NCI-H748 (cell line): ENCODE measurements around the gene INPP5A.
A peak's percentile ranks its signal among the peaks of the same experiment; 100 is the strongest.

Source experiments
- DNase-seq: peaks from one replicate; lab custom pipeline; 2025; ENCODE audit not compliant: unreplicated experiment; lab: John Stamatoyannopoulos, UW

Gene INPP5A

GRCh38 chr10:132642732-132643008, 105.1 kb downstream of the INPP5A start:
- DNase-seq: peak; percentile 86

DNA sequence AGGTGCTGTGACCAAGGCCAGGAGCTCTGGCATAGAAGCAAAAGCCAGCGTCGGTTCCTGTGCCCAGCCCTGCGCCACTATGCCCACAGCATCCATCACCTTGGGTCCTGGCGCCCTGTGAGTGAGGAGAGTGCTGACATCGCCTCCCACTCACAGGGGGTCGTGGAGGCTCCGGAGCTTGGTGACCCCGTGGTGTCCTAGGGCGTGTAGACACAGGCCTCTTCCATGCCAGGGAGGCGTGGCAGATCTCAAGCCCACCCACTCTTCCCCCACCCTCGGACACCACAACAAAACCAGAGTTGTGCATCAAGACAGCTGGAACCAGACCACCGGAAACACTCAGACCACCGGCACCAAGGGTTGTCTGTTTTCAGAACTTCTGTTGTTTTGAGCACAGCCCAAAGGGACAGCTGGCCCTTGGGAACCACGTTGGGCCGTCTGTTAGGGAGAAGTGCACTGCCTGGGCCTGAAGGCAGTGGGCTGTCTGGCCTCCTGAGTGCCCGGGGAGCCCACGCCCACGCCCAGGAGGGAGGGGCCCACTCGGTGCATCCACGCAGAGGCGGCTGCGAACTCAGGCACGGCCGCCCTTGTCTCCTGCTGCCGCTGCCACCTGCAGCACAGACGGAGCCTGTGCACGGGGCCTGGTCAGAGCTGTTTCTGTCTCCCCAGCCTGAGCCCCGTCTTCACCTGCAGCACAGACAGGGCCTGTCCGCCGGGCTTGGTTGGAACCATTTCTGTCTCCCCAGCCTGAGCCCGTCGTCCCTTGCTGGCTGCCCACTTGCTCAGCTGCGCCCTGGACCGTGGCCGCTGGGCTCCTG, 106.3 kb downstream of the INPP5A start:
- peak; percentile 6 for DNase-seq

GRCh38 chr10:132644527-132645246, 107.1 kb downstream of the INPP5A start:
- no peak for DNase-seq

- no peak for DNase-seq
These were observed 107.6 kb downstream of the INPP5A start for GRCh38 chr10:132645247-132645530.

DNA sequence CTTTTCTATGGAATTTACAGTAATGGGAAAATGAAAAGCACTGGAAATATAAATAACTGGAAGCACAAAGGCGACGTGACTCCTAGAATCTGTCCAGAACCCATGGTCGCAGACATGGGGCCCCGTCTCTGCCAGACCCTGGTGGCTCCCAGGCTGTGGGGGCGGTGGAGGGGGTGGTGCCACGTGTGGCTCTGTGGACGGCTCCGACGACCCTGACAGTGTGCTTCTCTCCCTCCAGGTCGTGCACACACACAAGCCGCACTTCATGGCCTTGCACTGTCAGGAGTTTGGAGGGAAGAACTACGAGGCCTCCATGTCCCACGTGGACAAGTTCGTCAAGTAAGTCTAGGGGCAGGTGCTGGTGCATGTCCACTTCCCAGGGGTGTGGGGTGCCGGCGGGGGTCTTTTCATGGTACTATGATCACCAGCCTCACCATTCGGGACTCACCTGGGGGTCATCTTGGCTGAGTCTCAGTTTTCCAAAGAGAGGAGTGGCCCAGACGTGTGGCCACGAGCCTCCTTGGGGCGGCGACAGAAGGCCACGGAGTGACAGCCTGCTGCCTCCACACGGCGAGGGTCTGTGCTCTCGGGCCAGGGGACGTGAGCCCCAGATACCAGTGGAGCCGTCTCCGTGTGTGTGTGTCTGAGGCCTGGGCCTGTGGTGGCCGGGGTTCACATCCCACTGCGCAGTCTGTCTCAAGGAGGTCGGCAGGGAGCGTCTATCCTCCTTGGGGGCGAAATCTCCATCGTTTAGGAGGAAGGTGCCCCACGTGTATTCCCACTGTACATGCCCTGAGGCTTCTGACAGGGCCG, 108.2 kb downstream of the INPP5A start:
- no peak for DNase-seq

GRCh38 chr10:132646443-132647097, 109.0 kb downstream of the INPP5A start:
- DNase-seq: no peak

DNA sequence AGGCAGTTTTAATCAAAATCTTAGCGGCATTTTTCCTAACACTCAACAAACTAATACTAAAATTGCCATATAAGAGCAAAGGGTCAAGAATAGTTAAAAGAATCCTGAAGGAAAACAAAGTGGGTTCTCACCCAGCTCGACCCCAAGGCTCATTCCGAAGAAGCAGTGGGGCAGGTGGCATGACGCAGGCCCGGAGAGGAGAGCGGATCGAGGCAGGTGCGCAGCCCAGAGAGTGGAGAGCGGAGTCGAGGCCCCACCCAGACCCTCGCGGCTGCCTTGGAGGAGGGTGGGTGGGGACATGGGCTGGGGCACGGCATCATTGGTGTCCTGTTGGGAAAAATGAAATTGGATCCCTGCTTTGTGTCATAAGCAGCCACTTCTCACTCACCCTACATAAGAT, 109.8 kb downstream of the INPP5A start:
- peak; percentile 76 for DNase-seq

- DNase-seq: no peak
These were observed 110.7 kb downstream of the INPP5A start for GRCh38 chr10:132648072-132648850.

- no peak for DNase-seq
These were observed 111.4 kb downstream of the INPP5A start for GRCh38 chr10:132648851-132649528.

DNA sequence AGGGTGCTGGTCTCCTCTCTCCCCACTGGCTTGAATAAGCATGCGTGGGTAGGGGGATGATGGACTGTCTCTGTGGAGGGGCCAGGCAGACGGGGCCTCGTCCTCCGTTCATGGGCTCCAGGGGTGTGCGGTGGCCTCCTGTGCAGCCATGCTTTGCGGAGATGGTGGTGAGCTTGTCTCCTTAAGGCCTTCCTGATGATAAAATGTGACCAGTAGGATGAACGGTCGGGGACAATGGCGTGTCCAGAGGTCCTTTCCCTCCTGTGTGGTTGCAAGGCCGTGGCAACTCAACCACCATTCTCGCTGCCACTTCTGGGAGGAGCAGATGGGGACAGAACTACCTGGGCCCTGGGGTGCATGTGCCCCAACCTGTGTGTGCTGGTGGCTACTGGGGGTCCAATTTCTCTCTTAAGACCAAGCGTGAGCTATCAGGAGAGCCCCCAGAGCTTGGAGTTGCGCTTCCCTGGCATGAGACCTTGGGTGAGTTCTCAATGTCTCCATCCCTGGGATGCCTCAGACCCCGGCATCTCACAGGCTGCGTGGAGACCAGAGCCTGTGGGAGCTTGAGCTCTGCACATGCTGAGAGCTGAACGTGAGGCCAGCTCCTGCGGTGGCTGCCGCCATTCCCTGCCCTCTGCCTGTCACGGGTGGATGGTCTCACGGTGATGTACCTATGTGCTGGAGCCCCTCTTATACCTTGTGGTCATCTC, 112.2 kb downstream of the INPP5A start:
- DNase-seq: no peak

GRCh38 chr10:132650611-132651250, 113.1 kb downstream of the INPP5A start:
- no peak for DNase-seq

DNA sequence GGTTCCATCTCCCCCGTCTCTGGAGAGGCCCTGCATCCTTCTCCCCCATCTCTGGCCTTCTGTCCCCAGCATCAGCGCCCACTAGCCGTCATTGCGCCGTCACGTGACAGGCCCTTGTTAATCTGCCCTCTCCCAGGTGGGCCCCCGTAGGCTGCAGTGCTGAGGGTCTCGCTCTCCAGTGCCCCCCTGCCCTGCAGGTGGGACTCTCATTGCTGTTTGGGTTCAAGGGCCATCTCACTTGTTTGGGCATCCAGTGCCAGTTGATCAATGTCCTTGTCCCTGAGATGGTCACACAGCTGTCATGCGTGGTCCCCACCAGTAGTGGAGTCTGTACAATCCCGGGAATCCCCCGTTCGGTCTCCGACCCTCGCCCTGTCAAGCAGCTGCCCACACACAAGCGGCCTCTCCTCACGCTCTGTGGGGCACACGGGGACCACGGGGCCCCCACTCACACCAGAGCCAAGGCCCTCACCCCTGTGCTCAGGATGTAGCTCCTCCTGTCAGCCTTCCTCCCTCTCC, 114.0 kb downstream of the INPP5A start:
- no peak for DNase-seq

GRCh38 chr10:132652446-132652845, 114.9 kb downstream of the INPP5A start:
- no peak for DNase-seq

DNA sequence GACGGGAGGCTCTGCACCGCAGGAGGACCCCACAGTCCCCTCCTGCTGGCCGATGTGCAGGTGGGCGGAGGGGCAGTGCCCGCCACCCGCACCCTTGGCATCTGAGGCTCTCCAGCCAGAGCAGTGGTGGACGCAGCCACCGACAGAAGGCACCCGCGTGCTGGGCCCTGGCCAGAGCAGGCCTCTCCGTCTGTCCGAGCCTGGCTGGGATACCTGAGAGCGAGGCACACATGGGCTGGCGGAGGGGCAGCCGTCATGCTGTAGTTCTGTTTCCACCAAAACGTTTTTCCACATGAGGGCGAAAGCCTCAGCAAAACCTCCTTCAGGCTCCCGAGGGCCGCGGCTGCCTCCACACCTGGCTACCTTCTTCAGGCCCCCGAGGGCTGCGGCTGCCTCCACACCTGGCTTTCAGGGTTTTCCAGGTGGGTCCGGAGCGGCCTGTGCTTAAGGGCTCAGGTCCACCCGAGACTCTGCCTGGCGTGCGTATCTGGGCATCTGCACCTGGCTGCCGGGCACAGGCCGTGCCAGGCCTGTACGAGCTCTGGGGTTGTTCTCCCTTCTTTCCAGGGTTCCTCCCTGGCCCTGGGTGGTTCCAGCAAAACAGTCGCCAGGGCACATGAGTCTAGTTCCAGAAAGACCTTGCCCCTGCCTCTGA, 115.5 kb downstream of the INPP5A start:
- DNase-seq: no peak

DNA sequence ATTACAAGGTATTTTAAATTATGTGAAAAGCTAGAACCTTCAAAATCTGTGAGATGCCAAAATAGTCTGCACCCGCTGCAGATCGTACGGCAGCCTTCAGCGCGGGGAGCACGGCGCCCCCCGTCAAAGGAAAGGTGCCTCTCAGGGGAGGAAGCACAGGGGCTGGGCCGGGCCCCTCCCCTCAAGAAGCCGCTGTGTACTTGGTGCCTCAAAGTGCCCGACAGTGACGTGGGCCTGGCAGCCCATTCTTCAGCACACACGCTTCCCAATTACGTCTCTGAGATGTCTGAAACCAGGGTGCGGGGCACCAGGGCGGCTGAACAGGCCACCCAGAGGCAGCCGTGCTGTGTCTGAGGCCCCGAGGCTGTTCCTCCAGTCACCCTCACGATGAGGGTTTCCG, 116.1 kb downstream of the INPP5A start:
- no peak for DNase-seq

DNA sequence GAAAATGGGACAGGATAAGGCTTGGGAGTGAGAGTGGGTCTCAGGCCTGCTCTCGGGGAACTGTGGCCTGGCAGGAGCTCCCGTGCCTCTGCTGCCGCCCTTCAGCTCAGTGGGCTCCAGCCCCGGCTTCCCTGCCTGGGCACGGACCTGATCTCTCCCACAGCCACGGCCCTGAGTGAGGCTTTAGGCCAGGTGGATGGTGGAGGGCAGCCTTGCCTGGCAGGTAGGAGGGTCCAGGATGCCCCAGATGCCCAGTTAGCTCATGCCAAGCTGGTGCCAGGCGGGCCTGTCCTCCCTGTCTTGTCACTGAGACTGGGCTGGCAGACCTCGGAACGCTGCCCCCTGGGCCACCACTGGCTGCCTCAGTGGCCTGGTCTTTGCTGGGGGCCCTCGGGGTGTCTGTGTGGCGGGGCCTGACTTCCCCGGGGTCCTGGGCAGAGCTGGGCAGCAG, 116.6 kb downstream of the INPP5A start:
- no peak for DNase-seq

DNA sequence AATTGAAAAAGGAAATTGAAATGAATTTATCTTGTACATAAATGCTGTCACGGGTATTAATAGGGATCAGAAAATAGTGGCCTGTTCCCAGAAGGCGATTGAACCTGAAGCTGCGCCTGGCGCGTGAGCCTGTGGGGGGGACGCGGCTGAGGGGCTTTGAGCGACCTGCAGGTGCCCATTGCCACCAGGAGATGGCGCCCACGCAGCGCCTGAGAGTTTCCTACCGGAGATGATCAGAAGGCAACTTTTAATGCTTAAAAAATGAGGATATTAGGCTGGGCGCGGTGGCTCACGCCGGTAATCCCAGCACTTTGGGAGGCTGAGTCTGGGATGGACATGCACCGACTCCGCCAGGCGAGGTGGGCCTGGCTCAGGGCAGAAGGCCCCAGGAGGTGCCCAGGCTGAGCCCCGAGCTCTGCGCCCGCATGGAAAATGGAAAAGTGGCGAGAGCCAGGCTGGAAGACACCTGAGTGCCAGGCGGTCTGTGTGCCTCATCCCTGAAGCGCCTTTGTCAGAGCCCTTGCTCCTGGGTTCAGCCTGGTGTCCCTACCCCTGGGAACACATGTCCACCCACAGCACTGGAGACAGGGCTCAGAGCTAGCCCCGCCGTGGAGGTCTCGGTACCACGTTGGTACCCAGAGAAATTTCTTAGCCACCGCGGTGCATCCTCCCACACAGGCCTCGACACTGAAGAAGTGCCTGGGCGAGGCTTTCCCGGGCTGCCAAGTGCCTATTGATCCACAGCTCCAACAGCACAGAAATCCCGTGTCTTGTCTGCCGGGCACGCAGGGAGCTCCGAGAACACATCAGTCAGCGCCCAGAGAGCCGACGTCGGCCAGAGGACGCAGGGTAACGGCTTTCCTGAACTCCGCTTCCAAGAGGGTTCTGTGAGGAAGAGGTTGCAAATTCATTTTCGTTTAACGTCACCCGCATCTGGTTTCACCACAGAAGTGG, 117.4 kb downstream of the INPP5A start:
- DNase-seq: peak; percentile 56
